A549 (cell line): ENCODE results near the gene PLEKHA5.

Experiments
- EHMT2 ChIP-seq: fragments of 200-600 bp; sonication (generic); IDR thresholded peaks from 2 replicates; pipeline ENCODE4 v1.6.1; 2016; ENCODE audit warnings: antibody characterized with exemption, low read depth, mild to moderate bottlenecking, moderate library complexity
- ELK1 ChIP-seq: fragments of 150-350 bp; IDR thresholded peaks from 2 replicates; pipeline ENCODE4 v1.6.1; 2014; ENCODE audit warnings: low read depth, mild to moderate bottlenecking, low read length
- MAFK ChIP-seq: fragments of 450-650 bp; IDR thresholded peaks from 2 replicates; pipeline ENCODE4 v1.6.1; 2014; ENCODE audit not compliant: partially characterized antibody
- PBX3 ChIP-seq: IDR thresholded peaks from 2 replicates; pipeline ENCODE4 v1.6.1; 2012
- POLR2A ChIP-seq: IDR thresholded peaks from 2 replicates; pipeline ENCODE4 v1.6.1; 2012; ENCODE audit warnings: mild to moderate bottlenecking, low read length
- REST ChIP-seq: fragments of 200-600 bp; sonication (generic); IDR thresholded peaks from 2 replicates; pipeline ENCODE4 v1.6.1; 2016; ENCODE audit warnings: antibody characterized with exemption, mild to moderate bottlenecking, moderate library complexity
- SMC3 ChIP-seq: fragments of >200 bp; sonication (Bioruptor Twin); formaldehyde crosslinking; IDR thresholded peaks from 3 replicates; pipeline ENCODE4 v1.6.1; 2018; ENCODE audit warnings: inconsistent platforms
- USF2 ChIP-seq: fragments of 450-650 bp; IDR thresholded peaks from 2 replicates; pipeline ENCODE4 v1.6.1; 2014; ENCODE audit warnings: antibody characterized with exemption
- TF ChIP-seq, protein P1 (sequence below): IDR thresholded peaks from 2 replicates; pipeline ENCODE4 v1.6.1; 2012
- TF ChIP-seq, protein P2 (sequence below): fragments of >200 bp; sonication (Bioruptor Twin); formaldehyde crosslinking; IDR thresholded peaks from 3 replicates; pipeline ENCODE4 v1.5.1; 2016

DNA sequence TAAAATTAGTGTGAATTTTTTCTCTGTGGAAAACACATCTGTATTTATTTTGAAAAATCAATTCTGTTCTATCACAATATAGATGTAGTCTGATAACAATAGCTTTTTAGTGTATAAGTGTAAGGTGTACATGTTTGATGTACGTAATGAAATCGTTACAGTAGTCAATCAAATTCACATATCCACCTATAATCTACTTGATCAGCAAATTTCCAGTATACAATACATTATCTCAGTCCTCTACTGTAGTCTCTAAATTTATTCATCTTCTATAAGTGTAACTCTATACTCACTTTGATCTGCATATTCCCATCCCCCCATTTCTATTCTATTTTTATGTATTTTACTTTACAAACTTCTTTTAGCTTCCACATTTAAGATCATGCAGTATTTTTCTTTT, 13.0 kb downstream of the PLEKHA5 start:
- TF ChIP-seq SMC3 (no peak), POLR2A (no peak), ELK1 (no peak), USF2 (no peak), REST (no peak), MAFK (peak; percentile 63), PBX3 (no peak), EHMT2 (no peak)
- TF ChIP-seq, protein P1, sequence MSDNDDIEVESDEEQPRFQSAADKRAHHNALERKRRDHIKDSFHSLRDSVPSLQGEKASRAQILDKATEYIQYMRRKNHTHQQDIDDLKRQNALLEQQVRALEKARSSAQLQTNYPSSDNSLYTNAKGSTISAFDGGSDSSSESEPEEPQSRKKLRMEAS: no peak
- TF ChIP-seq, protein P2, sequence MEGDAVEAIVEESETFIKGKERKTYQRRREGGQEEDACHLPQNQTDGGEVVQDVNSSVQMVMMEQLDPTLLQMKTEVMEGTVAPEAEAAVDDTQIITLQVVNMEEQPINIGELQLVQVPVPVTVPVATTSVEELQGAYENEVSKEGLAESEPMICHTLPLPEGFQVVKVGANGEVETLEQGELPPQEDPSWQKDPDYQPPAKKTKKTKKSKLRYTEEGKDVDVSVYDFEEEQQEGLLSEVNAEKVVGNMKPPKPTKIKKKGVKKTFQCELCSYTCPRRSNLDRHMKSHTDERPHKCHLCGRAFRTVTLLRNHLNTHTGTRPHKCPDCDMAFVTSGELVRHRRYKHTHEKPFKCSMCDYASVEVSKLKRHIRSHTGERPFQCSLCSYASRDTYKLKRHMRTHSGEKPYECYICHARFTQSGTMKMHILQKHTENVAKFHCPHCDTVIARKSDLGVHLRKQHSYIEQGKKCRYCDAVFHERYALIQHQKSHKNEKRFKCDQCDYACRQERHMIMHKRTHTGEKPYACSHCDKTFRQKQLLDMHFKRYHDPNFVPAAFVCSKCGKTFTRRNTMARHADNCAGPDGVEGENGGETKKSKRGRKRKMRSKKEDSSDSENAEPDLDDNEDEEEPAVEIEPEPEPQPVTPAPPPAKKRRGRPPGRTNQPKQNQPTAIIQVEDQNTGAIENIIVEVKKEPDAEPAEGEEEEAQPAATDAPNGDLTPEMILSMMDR: no peak
